Common myeloid progenitor, CD34-positive (primary cell): ENCODE data around the gene OSGEP.

Experiments
- CTCF ChIA-PET: fragments of 350-600 bp; sonication (Branson Sonifier 250); formaldehyde crosslinking; loops from one replicate; lab custom pipeline; 2021; ENCODE audit warnings: antibody characterized with exemption; lab: Charles Lee
- POLR2A ChIA-PET: fragments of 350-600 bp; sonication (Branson Sonifier 250); formaldehyde crosslinking; loops from one replicate; lab custom pipeline; 2021; ENCODE audit warnings: antibody characterized with exemption; lab: Charles Lee
- DNase-seq, 3 donors: peaks; one replicate each; pipeline versions ENCODE4 v3.0.0 to v3.0.0-alpha.2; 2013
- H3K27ac ChIP-seq, 2 experiments: 1 replicate in 1 of 2; 2 replicates in 1 of 2; pipeline ENCODE4 v1.7.0; 2013; ENCODE audit warnings: inconsistent platforms in 2 of 2, low read length in 2 of 2, mild to moderate bottlenecking in 2 of 2, low read depth in 1 of 2, moderate library complexity in 1 of 2; ENCODE audit not compliant: severe bottlenecking in 2 of 2, insufficient read depth in 1 of 2, poor library complexity in 1 of 2
- H3K27me3 ChIP-seq, 5 experiments: replicated peaks in 2 of 5; 1 replicate in 3 of 5; 2 replicates in 2 of 5; pipeline versions ENCODE4 v1.6.1 to v1.7.0; 2013; ENCODE audit warnings: low read length in 4 of 5, mild to moderate bottlenecking in 2 of 5, moderate library complexity in 2 of 5, inconsistent platforms in 1 of 5; ENCODE audit not compliant: insufficient read depth in 5 of 5, control insufficient read depth in 4 of 5
- H3K36me3 ChIP-seq, 4 experiments: 1 replicate in 2 of 4; 2 replicates in 2 of 4; pipeline versions ENCODE4 v1.6.1 to v1.7.0; 2013; ENCODE audit warnings: low read length in 3 of 4, control low read depth in 1 of 4, mild to moderate bottlenecking in 1 of 4; ENCODE audit not compliant: control insufficient read depth in 4 of 4, insufficient read depth in 4 of 4
- H3K4me1 ChIP-seq, 4 experiments: 1 replicate in 3 of 4; 2 replicates in 1 of 4; pipeline versions ENCODE4 v1.6.1 to v1.7.1; 2013; ENCODE audit warnings: low read length in 3 of 4, mild to moderate bottlenecking in 3 of 4, control low read depth in 1 of 4, inconsistent platforms in 1 of 4, moderate library complexity in 1 of 4; ENCODE audit not compliant: control insufficient read depth in 4 of 4, insufficient read depth in 4 of 4; ENCODE audit errors: control extremely low read depth in 1 of 4
- H3K4me3 ChIP-seq, 7 experiments: 1 replicate in 4 of 7; 2 replicates in 3 of 7; pipeline versions ENCODE4 v1.5.1 to v1.7.0; 2013; ENCODE audit warnings: mild to moderate bottlenecking in 7 of 7, low read length in 6 of 7, moderate library complexity in 6 of 7, inconsistent platforms in 2 of 7, low read depth in 2 of 7, control low read depth in 1 of 7; ENCODE audit not compliant: insufficient read depth in 4 of 7, control insufficient read depth in 1 of 7; ENCODE audit errors: extremely low read depth in 1 of 7
- H3K9me3 ChIP-seq, 5 experiments: 1 replicate in 4 of 5; 2 replicates in 1 of 5; pipeline versions ENCODE4 v1.6.1 to v1.7.1; 2013; ENCODE audit warnings: low read length in 4 of 5, mild to moderate bottlenecking in 2 of 5, inconsistent platforms in 1 of 5, low read depth in 1 of 5, moderate library complexity in 1 of 5; ENCODE audit not compliant: control insufficient read depth in 4 of 5, insufficient read depth in 2 of 5; ENCODE audit errors: control extremely low read depth in 1 of 5
- WGBS: methylation state at CpG from one replicate; pipeline ENCODE4 v1.1.5; 2013; ENCODE audit not compliant: insufficient coverage; 5-methylcytosine and 5-hydroxymethylcytosine counted together

OSGEP gene

DNA sequence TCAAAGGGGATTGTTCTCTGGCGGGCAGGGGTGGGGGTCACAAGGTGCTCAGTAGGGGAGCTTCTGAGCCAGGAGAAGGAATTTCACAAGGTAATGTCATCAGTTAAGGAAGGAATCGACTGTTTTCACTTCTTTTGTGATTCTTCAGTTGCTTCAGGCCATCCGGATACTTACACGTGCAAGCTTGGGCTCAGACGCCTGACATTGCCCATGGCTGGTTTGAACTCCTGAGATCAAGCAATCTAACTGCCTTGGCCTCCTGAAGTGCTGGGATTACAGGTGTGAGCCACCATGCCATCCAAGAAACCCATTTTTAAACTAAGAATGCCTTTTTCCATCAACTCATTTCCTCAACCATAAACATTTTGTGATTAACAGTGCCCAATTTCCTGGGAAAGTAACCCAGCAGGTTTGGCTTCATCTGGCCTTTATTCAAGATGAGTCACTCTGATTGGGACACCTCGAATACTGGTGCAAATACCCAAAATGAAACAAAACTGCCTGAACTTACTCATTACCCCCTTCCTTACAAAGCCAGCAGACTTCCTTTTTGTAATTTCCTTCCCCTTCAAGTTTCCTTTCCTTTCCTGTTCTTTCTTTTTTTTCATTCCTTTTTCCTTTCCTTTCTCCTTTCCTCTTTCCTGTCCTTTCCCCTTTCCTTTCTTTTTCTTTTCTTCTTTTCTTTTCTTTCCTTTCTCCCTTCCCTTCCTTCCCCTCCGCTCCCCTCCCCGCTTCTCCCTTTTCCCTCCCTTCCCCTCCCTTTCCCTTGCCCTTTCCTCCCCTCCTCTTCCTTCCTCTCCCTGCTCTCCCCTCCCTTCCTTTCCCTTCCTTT lies 40.5 kb upstream of the OSGEP start:
- H3K4me1 ChIP-seq, result peaks cover 7 to 32% (median 8%) of the 10 kb centered on the region in 4 experiments
- no peaks in the 10 kb centered on the region for H3K36me3 ChIP-seq
- no peak overlapping the region for H3K4me3 ChIP-seq
- WGBS, result 87% methylated on average over 8 of the region's 8 CpGs
- no peaks in the 10 kb centered on the region for H3K27me3 ChIP-seq
- ChIA-PET CTCF (interaction anchor here (0.6 to 1.9 kb wide), 2 partner anchors 17 to 114 kb away, joined by 3 to 7 read pairs; no protein-coding TSS in a partner anchor), POLR2A (no interaction called here)
- no peak overlapping the region for H3K27ac ChIP-seq
- peak in 2 of 3 donors; percentile 26 to 42 for DNase-seq
- H3K9me3 ChIP-seq, result no peaks in the 10 kb centered on the region

DNA sequence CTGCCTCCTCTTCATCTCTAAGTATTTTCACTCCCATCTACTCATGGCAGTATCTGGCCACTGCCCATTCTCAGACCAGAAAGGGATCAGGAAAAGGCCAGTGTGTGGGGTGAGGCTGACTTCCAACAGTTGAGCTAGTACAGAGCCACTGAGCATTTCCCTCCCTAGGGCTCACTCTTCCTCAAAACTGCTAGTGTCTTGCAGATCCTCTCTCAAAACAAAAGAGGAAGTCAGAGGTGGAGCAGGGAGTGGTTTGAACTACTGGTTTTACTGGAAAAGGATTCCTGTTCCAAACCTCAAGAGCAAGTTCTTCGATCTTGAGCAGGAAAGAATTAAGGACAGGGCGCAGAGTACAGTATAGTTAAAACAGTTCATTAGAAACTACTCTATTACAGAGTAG lies 39.0 kb upstream of the OSGEP start:
- peak overlapping the region in 1 of 7 experiments; percentile 28 for H3K4me3 ChIP-seq
- peak in 2 of 3 donors; percentile 44 to 58 for DNase-seq
- no CpG with 5 or more reads among the region's 2 CpGs for WGBS
- ChIA-PET CTCF (interaction anchor here (1.0 to 1.9 kb wide), 3 partner anchors 38 to 115 kb away, joined by 3 to 7 read pairs (median 3); no protein-coding TSS in a partner anchor), POLR2A (no interaction called here)
- no peaks in the 10 kb centered on the region for H3K36me3 ChIP-seq
- H3K27me3 ChIP-seq, result no peaks in the 10 kb centered on the region
- H3K27ac ChIP-seq, result no peak overlapping the region
- peaks cover 10 to 34% (median 12%) of the 10 kb centered on the region in 4 experiments for H3K4me1 ChIP-seq
- no peaks in the 10 kb centered on the region for H3K9me3 ChIP-seq

DNA sequence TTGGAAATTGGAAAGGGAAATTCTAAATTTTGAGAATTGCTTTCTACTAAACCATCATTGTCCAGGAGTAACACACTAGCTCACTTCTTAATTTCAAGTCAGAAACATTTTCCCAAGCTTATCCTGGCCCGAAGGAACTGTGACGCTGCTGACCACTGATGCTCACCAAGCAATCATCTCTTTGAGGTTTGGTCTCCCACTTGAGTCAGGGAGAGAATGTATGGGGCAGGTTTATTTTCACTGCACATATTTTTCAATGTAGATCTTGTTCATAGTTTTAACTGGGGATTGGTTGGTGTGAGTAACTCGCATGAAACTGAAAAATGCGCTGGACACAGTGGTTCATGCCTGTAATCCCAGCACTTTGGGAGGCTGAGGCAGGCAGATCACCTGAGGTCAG lies 37.9 kb upstream of the OSGEP start:
- no peak for DNase-seq
- no peaks in the 10 kb centered on the region for H3K36me3 ChIP-seq
- H3K4me3 ChIP-seq, result no peak overlapping the region
- ChIA-PET CTCF (interaction anchor here (0.9 to 1.4 kb wide), 2 partner anchors 73 to 75 kb away, joined by 3 read pairs; no protein-coding TSS in a partner anchor), POLR2A (no interaction called here)
- H3K27me3 ChIP-seq, result no peaks in the 10 kb centered on the region
- H3K9me3 ChIP-seq, result no peaks in the 10 kb centered on the region
- no peak overlapping the region for H3K27ac ChIP-seq
- H3K4me1 ChIP-seq, result peaks cover 11 to 36% (median 15%) of the 10 kb centered on the region in 4 experiments
- 100% methylated on average over 2 of the region's 4 CpGs for WGBS

DNA sequence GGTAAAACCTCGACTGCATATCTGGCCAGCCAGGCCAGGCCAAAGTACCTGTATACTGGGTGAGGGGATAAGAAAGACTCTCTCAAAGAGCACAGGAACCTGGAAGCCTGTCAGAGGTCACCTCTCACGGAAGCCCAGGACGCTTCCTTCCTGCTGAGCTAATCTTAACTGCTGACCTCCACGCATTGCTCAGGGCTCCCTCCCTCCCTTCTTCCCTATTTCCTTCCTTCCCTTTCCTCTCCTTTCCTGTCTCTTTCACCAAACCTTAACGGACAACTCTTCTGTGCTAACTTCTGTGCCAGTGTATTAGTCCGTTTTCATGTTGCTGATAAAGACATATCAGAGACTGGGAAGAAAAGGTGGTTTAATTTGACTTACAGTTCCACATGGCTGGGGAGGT lies 36.0 kb upstream of the OSGEP start:
- H3K36me3 ChIP-seq, result no peaks in the 10 kb centered on the region
- H3K4me1 ChIP-seq, result peaks cover 17 to 46% (median 23%) of the 10 kb centered on the region in 4 experiments
- H3K4me3 ChIP-seq, result no peak overlapping the region
- POLR2A ChIA-PET, result no interaction called here
- no peaks in the 10 kb centered on the region for H3K9me3 ChIP-seq
- WGBS, result 80% methylated on average over 3 of the region's 6 CpGs
- DNase-seq, result no peak
- no peak overlapping the region for H3K27ac ChIP-seq
- CTCF ChIA-PET, result no interaction called here
- no peaks in the 10 kb centered on the region for H3K27me3 ChIP-seq

DNA sequence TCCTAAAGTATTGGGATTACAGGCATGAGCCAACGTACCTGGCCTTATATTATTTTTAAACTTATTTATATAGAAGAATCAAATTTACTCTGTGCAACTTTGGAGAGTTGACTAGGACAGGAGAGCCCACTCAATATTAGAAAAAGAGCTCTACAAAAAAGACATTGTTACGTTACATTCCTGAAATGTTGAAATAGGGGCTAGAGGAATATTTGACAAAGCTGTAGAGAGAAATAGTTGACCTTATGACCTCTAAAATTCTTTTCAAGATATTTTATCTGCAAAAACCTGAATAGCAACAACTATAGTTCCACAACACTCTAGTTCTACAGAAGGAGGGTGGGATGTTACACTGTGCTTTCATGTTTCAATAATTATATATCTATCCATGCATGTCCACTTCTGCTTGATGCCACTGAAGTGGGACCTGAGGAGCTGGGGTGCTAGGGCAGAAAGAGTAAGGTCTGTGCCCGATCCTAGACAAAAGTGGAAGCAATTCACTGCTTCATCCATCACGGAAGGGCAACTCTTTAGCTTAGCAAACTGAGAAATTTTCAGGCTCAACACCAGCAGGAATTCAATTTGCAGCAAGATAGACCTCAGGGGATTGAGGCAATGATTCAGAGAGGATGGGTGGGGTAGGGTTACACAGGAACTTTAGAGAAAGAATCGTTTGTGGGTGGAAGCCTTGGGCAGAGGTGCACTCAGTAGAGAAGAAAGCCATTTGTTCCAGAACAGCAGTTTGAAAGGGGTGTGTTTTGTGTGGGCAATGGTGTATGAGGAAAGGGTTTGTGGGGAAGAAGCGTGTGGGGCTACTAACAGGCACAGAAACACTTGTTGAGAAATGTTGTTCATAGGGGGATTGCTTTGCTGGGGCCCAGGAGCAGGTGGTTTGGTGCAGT lies 34.7 kb upstream of the OSGEP start:
- H3K4me1 ChIP-seq, result peaks cover 17 to 44% (median 23%) of the 10 kb centered on the region in 4 experiments
- no peak overlapping the region for H3K27ac ChIP-seq
- 50% methylated on average over 4 of the region's 6 CpGs for WGBS
- H3K27me3 ChIP-seq, result no peaks in the 10 kb centered on the region
- H3K9me3 ChIP-seq, result no peaks in the 10 kb centered on the region
- CTCF ChIA-PET, result interaction anchor here (0.9 to 1.0 kb wide), 3 partner anchors 7 to 41 kb away, joined by 3 to 4 read pairs (median 4); partner anchors contain the start of genes APEX1 and OSGEP
- H3K36me3 ChIP-seq, result no peaks in the 10 kb centered on the region
- no peak overlapping the region for H3K4me3 ChIP-seq
- POLR2A ChIA-PET, result no interaction called here
- no peak for DNase-seq

DNA sequence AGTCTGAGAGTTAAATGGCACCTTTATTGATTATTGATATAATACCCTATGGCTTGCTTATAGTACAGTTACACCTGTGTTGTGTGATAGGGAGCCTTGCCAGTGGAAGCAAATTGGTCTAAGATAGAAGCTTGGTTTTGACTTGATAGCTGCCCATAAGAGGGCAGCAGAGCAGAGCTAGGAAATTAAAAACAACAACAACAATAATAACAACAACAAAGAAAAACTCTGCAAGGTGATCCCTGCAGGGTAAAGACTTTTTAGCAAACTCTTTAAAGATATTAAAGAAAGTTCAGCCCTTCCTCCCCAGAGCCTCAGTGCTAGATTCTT lies 32.7 kb upstream of the OSGEP start:
- no peak overlapping the region for H3K27ac ChIP-seq

More for the DNA sequence above, 32.7 kb upstream of the OSGEP start:
- H3K4me3 ChIP-seq, result peak overlapping the region in 1 of 7 experiments; percentile 23
- ChIA-PET CTCF (interaction anchor here (0.9 to 1.7 kb wide), 5 partner anchors 11 to 123 kb away, joined by 3 to 4 read pairs (median 3); partner anchors contain the start of gene APEX1), POLR2A (interaction anchor here (2.1 kb wide), 1 partner anchor 10 kb away, joined by 7 read pairs; no protein-coding TSS in a partner anchor)
- no peaks in the 10 kb centered on the region for H3K27me3 ChIP-seq
- H3K9me3 ChIP-seq, result no peaks in the 10 kb centered on the region
- DNase-seq, result no peak
- H3K4me1 ChIP-seq, result peaks cover 13 to 33% (median 16%) of the 10 kb centered on the region in 4 experiments
- no peaks in the 10 kb centered on the region for H3K36me3 ChIP-seq
